Tibial artery (tissue), 4 donors: ENCODE data around the gene ARHGAP15.

Experiments
- DNase-seq, 2 donors: peaks; one replicate each; pipeline ENCODE4 v3.0.0-alpha.2; 2019
- H3K27ac ChIP-seq, 2 donors: fragments of 200-600 bp; sonication (generic) in 1 of 2; 1 replicate in 1 of 2; 2 replicates in 1 of 2; pipeline ENCODE4 v1.5.1; 2018 to 2019; ENCODE audit warnings: mild to moderate bottlenecking in 1 of 2
- H3K27me3 ChIP-seq, 2 donors: fragments of 200-600 bp; sonication (generic) in 1 of 2; one replicate each; pipeline versions ENCODE4 v1.5.1 to v1.6.0; 2016 to 2019
- H3K36me3 ChIP-seq, 3 donors: fragments of 200-600 bp; sonication (generic) in 2 of 3; one replicate each; pipeline ENCODE4 v1.5.1; 2016 to 2019; ENCODE audit warnings: mild to moderate bottlenecking in 2 of 3
- H3K4me1 ChIP-seq, 4 donors: fragments of 200-600 bp; sonication (generic) in 2 of 4; 1 replicate in 3 of 4; 2 replicates in 1 of 4; pipeline ENCODE4 v1.5.1; 2016 to 2019
- H3K4me3 ChIP-seq, 2 donors: fragments of 200-600 bp; sonication (generic) in 1 of 2; 1 replicate in 1 of 2; 2 replicates in 1 of 2; pipeline ENCODE4 v1.5.1; 2018 to 2019; ENCODE audit warnings: mild to moderate bottlenecking in 2 of 2
- H3K9me3 ChIP-seq, 3 donors: fragments of 200-600 bp; sonication (generic) in 1 of 3; one replicate each; pipeline ENCODE4 v1.5.1; 2016 to 2019
- CTCF ChIP-seq, 2 experiments: fragments of 200-600 bp in 1 of 2; fragments of 450-650 bp in 1 of 2; IDR thresholded peaks; one replicate each; pipeline ENCODE4 v1.5.1; 2017 to 2019; ENCODE audit warnings: antibody characterized with exemption in 2 of 2, mild to moderate bottlenecking in 1 of 2, moderate library complexity in 1 of 2
- intact Hi-C: fragments of 100-400 bp; cut with DNase I; formaldehyde crosslinking; loops from one replicate; pipeline ENCODE4 v1.15.0; 2023; ENCODE audit warnings: low total_unique reads

The ARHGAP15 gene

GRCh38 chr2:143420313-143420712 lies 291.1 kb downstream of the ARHGAP15 start:
- no peak overlapping the region for H3K4me3 ChIP-seq
- H3K9me3 ChIP-seq = no peaks in the 10 kb centered on the region
- H3K27me3 ChIP-seq = no peaks in the 10 kb centered on the region
- no peak for TF ChIP-seq CTCF (IDR thresholded peaks at IDR 0.05)
- DNase-seq = no peak
- no peaks in the 10 kb centered on the region for H3K4me1 ChIP-seq
- H3K27ac ChIP-seq = no peak overlapping the region
- intact Hi-C loops = no loop called here
- H3K36me3 ChIP-seq = no peaks in the 10 kb centered on the region

GRCh38 chr2:143422681-143423080 lies 293.5 kb downstream of the ARHGAP15 start:
- Histone ChIP-seq H3K9me3 (no peaks in the 10 kb centered on the region), H3K4me1 (no peaks in the 10 kb centered on the region), H3K36me3 (no peaks in the 10 kb centered on the region), H3K27ac (no peak overlapping the region), H3K27me3 (no peaks in the 10 kb centered on the region), H3K4me3 (no peak overlapping the region)
- TF ChIP-seq CTCF (IDR thresholded peaks at IDR 0.05) = no peak
- DNase-seq = no peak
- intact Hi-C loops = no loop called here

- no peak for DNase-seq
- Histone ChIP-seq H3K36me3 (no peaks in the 10 kb centered on the region), H3K9me3 (no peaks in the 10 kb centered on the region), H3K27ac (no peak overlapping the region), H3K4me1 (peaks cover 0 to 20% (median 0%) of the 10 kb centered on the region in 4 donors), H3K4me3 (no peak overlapping the region), H3K27me3 (no peaks in the 10 kb centered on the region)
- intact Hi-C loops = no loop called here
- no peak for TF ChIP-seq CTCF (IDR thresholded peaks at IDR 0.05)
Observed at GRCh38 chr2:143425896-143426295, 296.7 kb downstream of the ARHGAP15 start.

- TF ChIP-seq CTCF (IDR thresholded peaks at IDR 0.05) = no peak
- no peak overlapping the region for H3K27ac ChIP-seq
- DNase-seq = no peak
- no peaks in the 10 kb centered on the region for H3K27me3 ChIP-seq
- H3K9me3 ChIP-seq = no peaks in the 10 kb centered on the region
- no peaks in the 10 kb centered on the region for H3K36me3 ChIP-seq
- H3K4me1 ChIP-seq = peaks cover 0 to 24% (median 0%) of the 10 kb centered on the region in 4 donors
- intact Hi-C loops = no loop called here
- no peak overlapping the region for H3K4me3 ChIP-seq
Observed at GRCh38 chr2:143426296-143426695, 297.1 kb downstream of the ARHGAP15 start.

- Histone ChIP-seq H3K9me3 (no peaks in the 10 kb centered on the region), H3K36me3 (no peaks in the 10 kb centered on the region), H3K4me1 (peaks cover 0 to 38% (median 0%) of the 10 kb centered on the region in 4 donors), H3K27me3 (no peaks in the 10 kb centered on the region), H3K4me3 (no peak overlapping the region), H3K27ac (no peak overlapping the region)
- intact Hi-C loops = no loop called here
- TF ChIP-seq CTCF (IDR thresholded peaks at IDR 0.05) = no peak
- DNase-seq = no peak
Observed at GRCh38 chr2:143428700-143429099, 299.5 kb downstream of the ARHGAP15 start.
